ENCODE data around the gene TMPRSS9.

GRCh38 chr19:2363419-2363818, 3.4 kb downstream of the TMPRSS9 start:
- TF ChIP-seq, protein P1, sequence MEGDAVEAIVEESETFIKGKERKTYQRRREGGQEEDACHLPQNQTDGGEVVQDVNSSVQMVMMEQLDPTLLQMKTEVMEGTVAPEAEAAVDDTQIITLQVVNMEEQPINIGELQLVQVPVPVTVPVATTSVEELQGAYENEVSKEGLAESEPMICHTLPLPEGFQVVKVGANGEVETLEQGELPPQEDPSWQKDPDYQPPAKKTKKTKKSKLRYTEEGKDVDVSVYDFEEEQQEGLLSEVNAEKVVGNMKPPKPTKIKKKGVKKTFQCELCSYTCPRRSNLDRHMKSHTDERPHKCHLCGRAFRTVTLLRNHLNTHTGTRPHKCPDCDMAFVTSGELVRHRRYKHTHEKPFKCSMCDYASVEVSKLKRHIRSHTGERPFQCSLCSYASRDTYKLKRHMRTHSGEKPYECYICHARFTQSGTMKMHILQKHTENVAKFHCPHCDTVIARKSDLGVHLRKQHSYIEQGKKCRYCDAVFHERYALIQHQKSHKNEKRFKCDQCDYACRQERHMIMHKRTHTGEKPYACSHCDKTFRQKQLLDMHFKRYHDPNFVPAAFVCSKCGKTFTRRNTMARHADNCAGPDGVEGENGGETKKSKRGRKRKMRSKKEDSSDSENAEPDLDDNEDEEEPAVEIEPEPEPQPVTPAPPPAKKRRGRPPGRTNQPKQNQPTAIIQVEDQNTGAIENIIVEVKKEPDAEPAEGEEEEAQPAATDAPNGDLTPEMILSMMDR (IDR thresholded peaks at IDR 0.05): no peak
- no peak for TF ChIP-seq POLR2A (IDR thresholded peaks at IDR 0.05)
- no peak for TF ChIP-seq EP300 (IDR thresholded peaks at IDR 0.05)
